A549 (cell line): ENCODE results near the gene DOK7. TPM values are rescaled to one million over a fixed set of nuclear protein-coding genes. Genes with fewer than 3 reads are reported as not detected.
"Not testable (repeated sequence)": the region's sequence is repeated elsewhere in the genome, so short reads cannot be mapped to it uniquely, and the experiment has no call there.

Experiments used
- ATAC-seq, 2 experiments: fragments of 200-7000 bp in 1 of 2; fragments of >200 bp in 1 of 2; cut with Nextera tagmentation in 1 of 2; cut with Tn5 transposase in 1 of 2; 3 replicates each; pipeline versions ENCODE4 v1.8.0 to v1.9.1; 2018 to 2020; ENCODE audit warnings: mild to moderate bottlenecking in 1 of 2, moderate library complexity in 1 of 2
- CTCF ChIA-PET: fragments of 300-600 bp; sonication (Branson Sonifier 250); formaldehyde crosslinking; extraction: SDS; loops from one replicate; lab custom pipeline; 2021; ENCODE audit warnings: antibody characterized with exemption, inconsistent platforms; lab: Yijun Ruan, JAX
- POLR2A ChIA-PET: fragments of 350-600 bp; formaldehyde crosslinking; extraction: SDS; loops from one replicate; lab custom pipeline; 2021; ENCODE audit warnings: antibody characterized with exemption, inconsistent platforms; lab: Yijun Ruan, JAX
- DNase-seq, 2 experiments: peaks; one replicate each; pipeline versions ENCODE4 v3.0.0 to v3.0.0-alpha.2; 2011 to 2016; ENCODE audit warnings: low read depth in 1 of 2, low spot score in 1 of 2
- FAIRE-seq: peaks from 2 replicates; lab custom pipeline; 2011; peaks lifted over from hg19 to GRCh38; lab: Jason Lieb, UNC
- H3K27ac ChIP-seq, 2 experiments: fragments of >200 bp; sonication (Bioruptor Twin); formaldehyde crosslinking; 3 replicates each; pipeline ENCODE4 v1.5.1; 2016 to 2017
- H3K4me1 ChIP-seq: fragments of >200 bp; sonication (Bioruptor Twin); formaldehyde crosslinking; 3 replicates; pipeline ENCODE4 v1.6.1; 2016
- H3K4me2 ChIP-seq: fragments of >200 bp; sonication (Bioruptor Twin); formaldehyde crosslinking; 3 replicates; pipeline ENCODE4 v1.6.1; 2016
- H3K4me3 ChIP-seq: fragments of >200 bp; sonication (Bioruptor Twin); formaldehyde crosslinking; 3 replicates; pipeline ENCODE4 v1.5.1; 2016
- H3K9me3 ChIP-seq: fragments of >200 bp; sonication (Bioruptor Twin); formaldehyde crosslinking; 3 replicates; pipeline ENCODE4 v1.6.1; 2016
- BHLHE40 ChIP-seq: IDR thresholded peaks from 2 replicates; pipeline ENCODE4 v1.6.1; 2012; ENCODE audit warnings: low read depth, low read length, inconsistent platforms
- CHD2 ChIP-seq: fragments of 150-350 bp; IDR thresholded peaks from 2 replicates; pipeline ENCODE4 v1.6.1; 2014; ENCODE audit warnings: low read length; ENCODE audit not compliant: partially characterized antibody
- E2F6 ChIP-seq: IDR thresholded peaks from 2 replicates; pipeline ENCODE4 v1.6.1; 2012; ENCODE audit warnings: low read depth, borderline replicate concordance
- EHMT2 ChIP-seq: fragments of 200-600 bp; sonication (generic); IDR thresholded peaks from 2 replicates; pipeline ENCODE4 v1.6.1; 2016; ENCODE audit warnings: antibody characterized with exemption, low read depth, mild to moderate bottlenecking, moderate library complexity
- ELK1 ChIP-seq: fragments of 150-350 bp; IDR thresholded peaks from 2 replicates; pipeline ENCODE4 v1.6.1; 2014; ENCODE audit warnings: low read depth, mild to moderate bottlenecking, low read length
- FOSB ChIP-seq: fragments of 250-450 bp; sonication (Bioruptor Pico); IDR thresholded peaks from 2 replicates; pipeline ENCODE4 v1.5.0; 2020; ENCODE audit warnings: mild to moderate bottlenecking, moderate library complexity
- FOXS1 ChIP-seq: fragments of 250-450 bp; sonication (Bioruptor Pico); IDR thresholded peaks from 2 replicates; pipeline ENCODE4 v1.5.0; 2020; ENCODE audit warnings: mild to moderate bottlenecking, moderate library complexity
- HES2 ChIP-seq: fragments of >200 bp; sonication (Bioruptor Twin); formaldehyde crosslinking; IDR thresholded peaks from 2 replicates; pipeline ENCODE4 v1.6.1; 2016
- HOXB13 ChIP-seq: fragments of 250-450 bp; sonication (Bioruptor Pico); IDR thresholded peaks from 2 replicates; pipeline ENCODE4 v1.5.0; 2020; ENCODE audit warnings: low read depth, mild to moderate bottlenecking, moderate library complexity
- JUN ChIP-seq, 2 experiments: fragments of >200 bp; sonication (Bioruptor Twin); formaldehyde crosslinking; IDR thresholded peaks; 2 replicates in 1 of 2; 3 replicates in 1 of 2; pipeline ENCODE4 v1.6.1; 2016 to 2017
- MAX ChIP-seq: IDR thresholded peaks from 2 replicates; pipeline ENCODE4 v1.6.1; 2012
- RAD21 ChIP-seq, 2 experiments: fragments of >200 bp in 1 of 2; sonication (Bioruptor Twin) in 1 of 2; formaldehyde crosslinking in 1 of 2; IDR thresholded peaks in 1 of 2; conservative IDR thresholded peaks in 1 of 2; 2 replicates in 1 of 2; 3 replicates in 1 of 2; pipeline ENCODE4 v1.6.1; 2012 to 2018; ENCODE audit warnings: inconsistent platforms in 1 of 2
- REST ChIP-seq: fragments of 200-600 bp; sonication (generic); IDR thresholded peaks from 2 replicates; pipeline ENCODE4 v1.6.1; 2016; ENCODE audit warnings: antibody characterized with exemption, mild to moderate bottlenecking, moderate library complexity
- RNF2 ChIP-seq: fragments of 200-600 bp; sonication (generic); IDR thresholded peaks from 2 replicates; pipeline ENCODE4 v1.6.1; 2016; ENCODE audit warnings: low read depth, mild to moderate bottlenecking, antibody characterized with exemption, moderate library complexity, borderline replicate concordance
- SMC3 ChIP-seq: fragments of >200 bp; sonication (Bioruptor Twin); formaldehyde crosslinking; IDR thresholded peaks from 3 replicates; pipeline ENCODE4 v1.6.1; 2018; ENCODE audit warnings: inconsistent platforms
- TFCP2L1 ChIP-seq: fragments of 250-450 bp; sonication (Bioruptor Pico); IDR thresholded peaks from 2 replicates; pipeline ENCODE4 v1.5.0; 2021; ENCODE audit warnings: mild to moderate bottlenecking
- TP53 ChIP-seq: fragments of 250-450 bp; sonication (Bioruptor Pico); IDR thresholded peaks from 2 replicates; pipeline ENCODE4 v1.5.0; 2021; ENCODE audit warnings: mild to moderate bottlenecking, moderate library complexity
- USF2 ChIP-seq: fragments of 450-650 bp; IDR thresholded peaks from 2 replicates; pipeline ENCODE4 v1.6.1; 2014; ENCODE audit warnings: antibody characterized with exemption
- ZFP36 ChIP-seq: fragments of 450-650 bp; IDR thresholded peaks from 2 replicates; pipeline ENCODE4 v1.6.1; 2014; ENCODE audit warnings: borderline replicate concordance; ENCODE audit not compliant: partially characterized antibody
- ZNF302 ChIP-seq: fragments of 250-450 bp; sonication (Bioruptor Pico); IDR thresholded peaks from 2 replicates; pipeline ENCODE4 v1.9.0; 2021; ENCODE audit warnings: inconsistent platforms, mild to moderate bottlenecking, moderate library complexity
- ZSCAN20 ChIP-seq: fragments of 250-450 bp; sonication (Bioruptor Pico); IDR thresholded peaks from 2 replicates; pipeline ENCODE4 v1.8.0; 2022; ENCODE audit warnings: mild to moderate bottlenecking, moderate library complexity
- WGBS: methylation state at CpG from one replicate; pipeline ENCODE4 v1.1.6; 2017; ENCODE audit errors: missing lambda C conversion rate; 5-methylcytosine and 5-hydroxymethylcytosine counted together
- polyA plus RNA-seq, 4 experiments: library from polyadenylated mRNA; depleted of rRNA in 3 of 4; stranded (reverse); fragments of >200 nt; fragmentation: RNase III in 1 of 4; extraction: RNeasy Plus Mini Kit Qiagen cat#74134 plus additional on column Dnase treatment in 1 of 4; gene quantifications; 2 replicates in 3 of 4; 3 replicates in 1 of 4; pipeline ENCODE4 v1.2.3, GENCODE V29; 2011 to 2017

Gene DOK7
- polyA plus RNA-seq, 2 of the 4 experiments (the other 2 are of a cell fraction), result 0.17 to 0.21 TPM

- no peak overlapping the region for H3K4me2 ChIP-seq
- 43% methylated on average over 7 of the region's 7 CpGs for WGBS
- ATAC-seq (peak; percentile 71 to 82; a peak in 5 of 6 replicates), FAIRE-seq (no peak), DNase-seq (peak in 1 of 2 experiments; percentile 39)
- H3K4me1 ChIP-seq, result no peaks in the 10 kb centered on the region
- ChIA-PET POLR2A (no interaction called here), CTCF (interaction anchor here (1.9 to 2.2 kb wide), 2 partner anchors 9 to 29 kb away, joined by 7 to 9 read pairs; no protein-coding TSS in a partner anchor)
- no peak for TF ChIP-seq ZSCAN20
- TF ChIP-seq E2F6, result no peak
- no peak for TF ChIP-seq ZFP36
- TF ChIP-seq CHD2, result no peak
- no peak for TF ChIP-seq ZNF302
- TF ChIP-seq FOXS1, result no peak
- no peak for TF ChIP-seq FOSB
- no peak for TF ChIP-seq RNF2
- TF ChIP-seq RAD21 (conservative IDR thresholded peaks at IDR 0.05 in 1 of 2, IDR thresholded peaks at IDR 0.05 in 1 of 2), result peak in 1 of 2 experiments; percentile 17; a peak in 1 of 5 replicates
- no peak for TF ChIP-seq BHLHE40
- no peak for TF ChIP-seq ELK1
- no peak for TF ChIP-seq REST
- TF ChIP-seq MAX, result no peak
- 0 out of 3 replicates have a peak, but pooled peaks have one; percentile 8 for TF ChIP-seq SMC3
- no peak for TF ChIP-seq HOXB13
- no peak overlapping the region for H3K4me3 ChIP-seq
- H3K27ac ChIP-seq, result no peak overlapping the region
- H3K9me3 ChIP-seq, result 0 out of 3 replicates have a peak, but pooled peaks cover 2% of the 10 kb centered on the region
Measured at GRCh38 chr4:3452376-3452775, 10.7 kb upstream of the DOK7 start.

- H3K4me2 ChIP-seq, DNase-seq, H3K27ac ChIP-seq, H3K4me1 ChIP-seq, H3K4me3 ChIP-seq, FAIRE-seq, ATAC-seq, POLR2A ChIA-PET, H3K9me3 ChIP-seq: not testable (repeated sequence)
- CTCF ChIA-PET, result interaction anchor here (0.8 to 1.9 kb wide), 6 partner anchors 12 to 261 kb away, joined by 3 to 4 read pairs (median 4); partner anchors contain the start of gene HGFAC
- 18% methylated on average over 3 of the region's 3 CpGs for WGBS
Measured at GRCh38 chr4:3455596-3455995, 7.5 kb upstream of the DOK7 start.

- ATAC-seq (no peak), FAIRE-seq (no peak), DNase-seq (no peak)
- Histone ChIP-seq H3K4me2 (no peak overlapping the region), H3K4me1 (no peaks in the 10 kb centered on the region), H3K9me3 (0 out of 3 replicates have a peak, but pooled peaks cover 2% of the 10 kb centered on the region), H3K27ac (no peak overlapping the region), H3K4me3 (no peak overlapping the region)
- TF ChIP-seq HES2 (no peak), REST (no peak), USF2 (no peak), TFCP2L1 (CRISPR knock-in tag) (no peak), TP53 (no peak), RNF2 (no peak), EHMT2 (no peak), JUN (IDR thresholded peaks at IDR 0.05) (no peak)
- ChIA-PET POLR2A (no interaction called here), CTCF (no interaction called here)
- WGBS, result 37% methylated on average over 6 of the region's 6 CpGs
Measured at GRCh38 chr4:3458371-3458770, 4.7 kb upstream of the DOK7 start.
